K562 (cell line): ENCODE results near the gene PGF.

ENCODE experiments used
- MAX ChIP-seq: sonication (generic); formaldehyde crosslinking; IDR thresholded peaks from 2 replicates; pipeline ENCODE4 v1.9.0; 2022; ENCODE audit warnings: mild to moderate bottlenecking, missing genetic modification reagents
- SMC3 ChIP-seq: conservative IDR thresholded peaks from 2 replicates; pipeline ENCODE4 v1.6.1; 2011; ENCODE audit warnings: low read depth, low read length, improper control_type of control experiment; ENCODE audit not compliant: insufficient read depth
- ZNF184 ChIP-seq: sonication (generic); formaldehyde crosslinking; IDR thresholded peaks from 2 replicates; pipeline ENCODE4 v1.5.0; 2020; ENCODE audit warnings: missing genetic modification reagents
- TF ChIP-seq, protein P1 (sequence below): sonication (generic); IDR thresholded peaks from 2 replicates; pipeline ENCODE4 v1.6.1; 2016

DNA sequence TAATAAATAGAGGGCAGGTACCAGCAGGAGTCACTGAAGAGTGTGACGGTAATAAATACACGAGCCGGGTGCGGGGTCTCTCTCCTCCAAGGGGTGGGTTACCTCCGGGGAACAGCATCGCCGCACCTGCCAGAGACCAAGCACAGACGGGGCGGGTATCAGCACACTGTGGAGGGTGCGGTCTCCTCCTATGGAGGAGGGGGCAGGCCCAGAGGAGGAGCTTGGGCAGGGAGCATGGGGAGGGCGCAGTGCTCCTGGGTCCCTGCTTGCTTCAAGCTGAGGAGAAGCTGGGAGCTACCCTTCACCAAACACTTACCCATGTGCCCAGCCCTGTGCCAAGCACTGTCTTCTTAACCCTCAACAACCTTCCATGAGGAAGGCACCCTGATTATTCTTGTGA, 12.8 kb downstream of the PGF start:
- TF ChIP-seq SMC3 = no peak
- no peak for TF ChIP-seq MAX (CRISPR knock-in tag)
- TF ChIP-seq, protein P1, sequence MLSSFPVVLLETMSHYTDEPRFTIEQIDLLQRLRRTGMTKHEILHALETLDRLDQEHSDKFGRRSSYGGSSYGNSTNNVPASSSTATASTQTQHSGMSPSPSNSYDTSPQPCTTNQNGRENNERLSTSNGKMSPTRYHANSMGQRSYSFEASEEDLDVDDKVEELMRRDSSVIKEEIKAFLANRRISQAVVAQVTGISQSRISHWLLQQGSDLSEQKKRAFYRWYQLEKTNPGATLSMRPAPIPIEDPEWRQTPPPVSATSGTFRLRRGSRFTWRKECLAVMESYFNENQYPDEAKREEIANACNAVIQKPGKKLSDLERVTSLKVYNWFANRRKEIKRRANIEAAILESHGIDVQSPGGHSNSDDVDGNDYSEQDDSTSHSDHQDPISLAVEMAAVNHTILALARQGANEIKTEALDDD = no peak
- no peak for TF ChIP-seq ZNF184 (CRISPR knock-in tag)
